K562 (cell line): ENCODE data around the gene SERPINA3. TPM values are rescaled to one million over a fixed set of nuclear protein-coding genes. Genes with fewer than 3 reads are reported as not detected.

Experiments
- ATAC-seq: fragments of 200-7000 bp; cut with Tn5 transposase; 3 replicates; pipeline ENCODE4 v1.9.1; 2020; ENCODE audit warnings: moderate library complexity
- BruUV-seq: library from RNA; stranded (reverse); fragments of 400-500 nt; replicated peaks from 2 replicates; lab custom pipeline; 2021; lab: Mats Ljungman, UMichigan
- CTCF ChIA-PET: fragments of 300-600 bp; formaldehyde crosslinking; extraction: SDS; loops from one replicate; lab custom pipeline; 2021; ENCODE audit warnings: low intra/inter-chr PET ratio; lab: Yijun Ruan, JAX
- POLR2A ChIA-PET: fragments of 300-600, 350-650 bp; sonication (Branson Sonifier 250); formaldehyde crosslinking; extraction: SDS; loops from one replicate; lab custom pipeline; 2021; ENCODE audit warnings: antibody characterized with exemption, inconsistent platforms; lab: Yijun Ruan, JAX
- DNase-seq, 4 experiments: peaks; one replicate each; pipeline versions ENCODE4 v3.0.0 to v3.0.0-alpha.2; 2011 to 2018; ENCODE audit warnings: low spot score in 3 of 4, mixed read lengths in 3 of 4; ENCODE audit errors: extremely low read depth in 1 of 4
- FAIRE-seq: peaks from 2 replicates; lab custom pipeline; 2011; peaks lifted over from hg19 to GRCh38; lab: Jason Lieb, UNC
- H2AFZ ChIP-seq: 2 replicates; pipeline ENCODE4 v1.6.0; 2011; ENCODE audit warnings: low read depth, low read length, control low read depth, inconsistent platforms
- H3K27ac ChIP-seq: fragments of 200-600 bp; 3 replicates; pipeline ENCODE4 v1.8.0; 2011; ENCODE audit warnings: low read depth, mild to moderate bottlenecking, control low read depth, inconsistent platforms, low read length, moderate library complexity, mixed read lengths; ENCODE audit errors: extremely low read depth
- H3K27me3 ChIP-seq, 2 experiments: fragments of 300-600 bp in 1 of 2; 2 replicates in 1 of 2; 3 replicates in 1 of 2; pipeline versions ENCODE4 v1.6.0 to v1.8.0; 2011; ENCODE audit warnings: inconsistent platforms in 2 of 2, low read length in 2 of 2, mild to moderate bottlenecking in 1 of 2, mixed read lengths in 1 of 2, moderate library complexity in 1 of 2; ENCODE audit not compliant: control insufficient read depth in 2 of 2, insufficient read depth in 2 of 2
- H3K36me3 ChIP-seq: fragments of 300-600 bp; 3 replicates; pipeline ENCODE4 v1.8.0; 2011; ENCODE audit warnings: mild to moderate bottlenecking, low read length, inconsistent platforms; ENCODE audit not compliant: control insufficient read depth, insufficient read depth
- H3K4me1 ChIP-seq, 2 experiments: fragments of 200-600 bp in 1 of 2; replicated peaks in 1 of 2; 2 replicates in 1 of 2; 3 replicates in 1 of 2; pipeline versions ENCODE4 v1.5.1 to v1.8.0; 2011; ENCODE audit warnings: inconsistent platforms in 2 of 2, low read length in 2 of 2, mild to moderate bottlenecking in 1 of 2, mixed read lengths in 1 of 2, moderate library complexity in 1 of 2; ENCODE audit not compliant: control insufficient read depth in 2 of 2, insufficient read depth in 2 of 2
- H3K4me2 ChIP-seq: 2 replicates; pipeline ENCODE4 v1.6.1; 2011; ENCODE audit warnings: low read length, control low read depth, inconsistent platforms, mixed read lengths; ENCODE audit not compliant: insufficient read depth
- H3K4me3 ChIP-seq: fragments of 200-600 bp; sonication (generic), shearing (Covaris generic); 2 replicates; pipeline ENCODE4 v1.5.1; 2016; ENCODE audit warnings: control low read depth, inconsistent platforms
- H3K79me2 ChIP-seq: fragments of 200-600 bp; 3 replicates; pipeline ENCODE4 v1.8.0; 2011; ENCODE audit warnings: low read length, inconsistent platforms; ENCODE audit not compliant: control insufficient read depth, insufficient read depth
- H3K9ac ChIP-seq, 2 experiments: 2 replicates each; pipeline versions ENCODE4 v1.6.0 to v1.6.1; 2011; ENCODE audit warnings: low read depth in 2 of 2, low read length in 2 of 2, control low read depth in 1 of 2, inconsistent platforms in 1 of 2, mild to moderate bottlenecking in 1 of 2, mixed read lengths in 1 of 2; ENCODE audit not compliant: insufficient read depth in 1 of 2
- H3K9me1 ChIP-seq: one replicate; pipeline ENCODE4 v1.6.0; 2011; ENCODE audit warnings: inconsistent platforms, mild to moderate bottlenecking, low read length, moderate library complexity; ENCODE audit not compliant: control insufficient read depth, insufficient read depth
- H3K9me3 ChIP-seq: replicated peaks from 2 replicates; pipeline ENCODE4 v1.5.1; 2011; ENCODE audit warnings: low read depth, low read length, inconsistent platforms; ENCODE audit not compliant: control insufficient read depth, insufficient read depth
- H4K20me1 ChIP-seq: replicated peaks from 2 replicates; pipeline ENCODE4 v1.6.1; 2011; ENCODE audit warnings: low read length, inconsistent platforms, mixed read lengths; ENCODE audit not compliant: control insufficient read depth, insufficient read depth
- FOXP1 ChIP-seq: sonication (generic); formaldehyde crosslinking; IDR thresholded peaks from 2 replicates; pipeline ENCODE4 v1.8.0; 2022; ENCODE audit warnings: mild to moderate bottlenecking, missing genetic modification reagents
- ZNF175 ChIP-seq: fragments of 200-800 bp; sonication (Bioruptor generic); IDR thresholded peaks from 2 replicates; pipeline ENCODE4 v1.6.1; 2016; ENCODE audit warnings: low read depth, mild to moderate bottlenecking, missing genetic modification characterization, missing compliant biosample characterization
- WGBS: fragments of 100-300 bp; shearing (Covaris generic); methylation state at CpG from one replicate; pipeline ENCODE4 v1.1.6; 2016; ENCODE audit warnings: low coverage, mixed read lengths; ENCODE audit not compliant: insufficient coverage; ENCODE audit errors: missing lambda C conversion rate; 5-methylcytosine and 5-hydroxymethylcytosine counted together
- in situ Hi-C: fragments of 300-500 bp; cut with MboI; formaldehyde crosslinking; loops from 4 replicates; pipeline ENCODE4 v1.15.0; 2018; ENCODE audit warnings: inconsistent platforms, mixed read lengths
- intact Hi-C: fragments of 100-400 bp; cut with micrococcal nuclease; formaldehyde crosslinking; loops from 2 replicates; pipeline ENCODE4 v1.14.2; 2022
- polyA plus RNA-seq, 8 experiments: library from polyadenylated mRNA; depleted of rRNA in 4 of 8; stranded (reverse) in 5 of 8; unstranded in 3 of 8; fragments of >200 nt; fragmentation: Nextera tagmentation in 2 of 8; fragmentation: Illumina TruSeq in 1 of 8; extraction: Ambion mirVana in 2 of 8; extraction: Trizol in 1 of 8; gene quantifications; 2 replicates each; pipeline versions ENCODE4 v1.2.1 to v1.2.3, GENCODE V29; 2011 to 2014; ENCODE audit warnings: inconsistent platforms in 1 of 8, missing spikeins in 1 of 8
- total RNA-seq, 7 experiments: library from RNA; depleted of rRNA in 6 of 7; stranded (reverse); fragments of >200 nt in 6 of 7; fragmentation: Illumina TruSeq in 2 of 7; extraction: Trizol in 2 of 7; gene quantifications; 2 replicates each; pipeline versions ENCODE4 v1.2.1 to v1.2.3, GENCODE V29; 2011 to 2021; ENCODE audit warnings: low replicate concordance in 1 of 7

SERPINA3 gene
- total and polyA plus RNA-seq, 9 of the 15 experiments (the other 6 are each of a cell fraction or from before 2014, with no cell fraction given): 2.3 TPM; not detected in 8

DNA sequence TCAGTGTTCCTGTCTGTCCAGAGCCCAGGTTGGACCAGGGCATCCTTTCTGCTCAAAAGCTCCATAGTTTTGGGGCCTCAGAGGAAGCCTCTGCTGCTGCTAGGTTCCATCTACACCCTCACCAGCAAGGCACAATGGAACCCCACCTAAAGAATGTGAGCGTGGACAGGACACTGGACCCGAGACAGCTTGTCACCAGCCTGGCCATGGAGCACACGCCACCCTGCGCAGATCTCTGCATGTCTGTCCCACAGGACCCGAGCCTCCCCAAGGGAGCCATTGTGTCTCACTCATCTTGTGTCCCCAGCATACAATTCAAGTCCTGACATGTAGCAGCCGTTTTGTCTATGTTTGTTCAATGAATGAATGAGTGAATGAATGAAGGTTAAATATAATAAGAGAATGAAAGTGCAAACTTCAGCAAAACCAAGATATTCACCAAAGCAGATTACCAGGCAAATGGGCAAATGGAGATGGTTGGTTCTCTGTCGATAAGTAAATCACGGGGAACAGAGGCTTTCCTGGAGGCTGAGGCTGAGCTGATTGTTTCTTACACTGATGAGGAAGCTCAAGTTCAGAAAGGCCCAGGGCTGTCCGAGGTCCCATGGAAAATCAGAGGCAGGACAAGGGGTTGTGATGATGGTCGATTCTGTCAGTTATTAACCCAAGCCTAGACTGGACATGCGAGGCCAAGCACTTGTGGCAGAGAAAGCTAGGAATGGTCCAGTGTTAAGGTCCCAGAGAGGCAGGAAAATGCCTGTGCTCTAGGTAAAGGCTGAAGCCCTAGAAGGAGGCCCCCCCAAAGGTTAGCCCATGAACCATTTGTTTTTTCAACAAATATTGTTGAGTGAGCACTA, 27.0 kb downstream of the SERPINA3 start:
- Histone ChIP-seq H3K4me1 (no peaks in the 10 kb centered on the region), H3K9me1 (no peaks in the 10 kb centered on the region), H3K4me2 (no peak overlapping the region), H3K27ac (no peak overlapping the region), H3K27me3 (no peaks in the 10 kb centered on the region; a peak in 1 of 5 replicates), H3K9me3 (no peaks in the 10 kb centered on the region), H3K4me3 (no peak overlapping the region), H3K36me3 (no peaks in the 10 kb centered on the region), H4K20me1 (no peaks in the 10 kb centered on the region; the same call in 1 of the 2 replicates), H3K9ac (no peak overlapping the region), H2AFZ (no peak overlapping the region), H3K79me2 (no peaks in the 10 kb centered on the region)
- DNase-seq (no peak), ATAC-seq (no peak), FAIRE-seq (no peak)
- TF ChIP-seq FOXP1 (CRISPR knock-in tag) (no peak), ZNF175 (CRISPR knock-in tag) (no peak)
- no TSS peak for BruUV-seq
- 0% methylated on average over 8 of the region's 11 CpGs for WGBS
- intact Hi-C loops (no loop called here), in situ Hi-C loops (no loop called here)
- CTCF ChIA-PET: no interaction called here
- POLR2A ChIA-PET: no interaction called here
